ENCODE results near the gene SESN2.

The SESN2 gene

GRCh38 chr1:28329395-28330153 is 70.3 kb downstream of the SESN2 start:
- DNase-seq (ENCODE audit: low spot score), result no peak

Measured in COLO829 (cell line).